Measurements from ENCODE around the gene KCTD12.
"Not testable (repeated sequence)": the region's sequence is repeated elsewhere in the genome, so short reads cannot be mapped to it uniquely, and the experiment has no call there.

Gene KCTD12

GRCh38 chr13:76886292-76887075 is at the start of gene KCTD12:
Gene KCTD12, minus strand, starts transcription at chr13:76886405. Its CDS starts 257 bp downstream, at chr13:76886148.
- DNase-seq, result peak; percentile 75 to 81

GRCh38 chr13:76934671-76935070 is 48.5 kb upstream of the KCTD12 start:
- no peak for DNase-seq

- no peak for DNase-seq
Measured at GRCh38 chr13:76932076-76932475, 45.9 kb upstream of the KCTD12 start.

GRCh38 chr13:76929851-76930374 is 43.7 kb upstream of the KCTD12 start:
- DNase-seq, result no peak

GRCh38 chr13:76929320-76929719 is 43.1 kb upstream of the KCTD12 start:
- DNase-seq, result no peak

- no peak for DNase-seq
Measured at GRCh38 chr13:76928456-76928855, 42.3 kb upstream of the KCTD12 start.

GRCh38 chr13:76927955-76928354 is 41.8 kb upstream of the KCTD12 start:
- DNase-seq, result no peak

GRCh38 chr13:76925115-76925514 is 38.9 kb upstream of the KCTD12 start:
- DNase-seq, result no peak

GRCh38 chr13:76921516-76921915 is 35.3 kb upstream of the KCTD12 start:
- no peak for DNase-seq

- not testable (repeated sequence) for DNase-seq
Measured at GRCh38 chr13:76917755-76918481, 31.7 kb upstream of the KCTD12 start.

GRCh38 chr13:76917095-76917494 is 30.9 kb upstream of the KCTD12 start:
- DNase-seq, result no peak

- DNase-seq, result no peak
Measured at GRCh38 chr13:76913898-76914297, 27.7 kb upstream of the KCTD12 start.

GRCh38 chr13:76912476-76912875 is 26.3 kb upstream of the KCTD12 start:
- no peak for DNase-seq

GRCh38 chr13:76904507-76904906 is 18.3 kb upstream of the KCTD12 start:
- DNase-seq, result no peak

- peak; percentile 65 to 70 for DNase-seq
Measured at GRCh38 chr13:76903544-76904162, 17.4 kb upstream of the KCTD12 start.

- not testable (repeated sequence) for DNase-seq
Measured at GRCh38 chr13:76899066-76899465, 12.9 kb upstream of the KCTD12 start.

GRCh38 chr13:76897171-76897570 is 11.0 kb upstream of the KCTD12 start:
- DNase-seq, result not testable (repeated sequence)

- no peak for DNase-seq
Measured at GRCh38 chr13:76894401-76895110, 8.4 kb upstream of the KCTD12 start.

GRCh38 chr13:76892488-76892887 is 6.3 kb upstream of the KCTD12 start:
- DNase-seq, result no peak

GRCh38 chr13:76890021-76890420 is 3.8 kb upstream of the KCTD12 start:
- DNase-seq, result no peak

GRCh38 chr13:76889254-76889653 is 3.0 kb upstream of the KCTD12 start:
- no peak for DNase-seq

GRCh38 chr13:76888421-76888820 is 2.2 kb upstream of the KCTD12 start:
- DNase-seq, result no peak

- DNase-seq, result no peak
Measured at GRCh38 chr13:76887076-76887563, 915 bp upstream of the KCTD12 start.

Data from stimulated activated CD4-positive, alpha-beta T cell treated with anti-CD3 and anti-CD28 coated beads, Interleukin-2, amount 100 ng/mL, for 24 hours (primary cell).